ENCODE measurements around the gene LRRC3. TPM values are rescaled to one million over a fixed set of nuclear protein-coding genes. Genes with fewer than 3 reads are reported as not detected.

The LRRC3 gene
- total RNA-seq, 1 donor from 2014 or later: 4.0 TPM

- no peak for DNase-seq (ENCODE audit: extremely low spot score, unreplicated experiment)
- no peak for TF ChIP-seq CTCF (IDR thresholded peaks at IDR 0.05)
- Mint-ChIP-seq H3K9me3 (ENCODE audit: unreplicated experiment) (no peaks in the 10 kb centered on the region), H3K27me3 (ENCODE audit: unreplicated experiment) (peaks cover 8% of the 10 kb centered on the region), H3K4me1 (ENCODE audit: unreplicated experiment) (peaks cover 3% of the 10 kb centered on the region), H3K27ac (ENCODE audit: unreplicated experiment) (no peak overlapping the region), H3K36me3 (ENCODE audit: unreplicated experiment) (no peaks in the 10 kb centered on the region), H3K4me3 (ENCODE audit: unreplicated experiment) (no peak overlapping the region)
Measured at GRCh38 chr21:44505673-44506278, 50.5 kb downstream of the LRRC3 start.

- H3K27ac Mint-ChIP-seq (ENCODE audit: unreplicated experiment): no peak overlapping the region
- H3K36me3 Mint-ChIP-seq (ENCODE audit: unreplicated experiment): no peaks in the 10 kb centered on the region
- no peak overlapping the region for H3K4me3 Mint-ChIP-seq (ENCODE audit: unreplicated experiment)
- H3K4me1 Mint-ChIP-seq (ENCODE audit: unreplicated experiment): peaks cover 3% of the 10 kb centered on the region
- no peak for TF ChIP-seq CTCF (IDR thresholded peaks at IDR 0.05)
- no peaks in the 10 kb centered on the region for H3K9me3 Mint-ChIP-seq (ENCODE audit: unreplicated experiment)
- peaks cover 8% of the 10 kb centered on the region for H3K27me3 Mint-ChIP-seq (ENCODE audit: unreplicated experiment)
- no peak for DNase-seq (ENCODE audit: extremely low spot score, unreplicated experiment)
Measured at GRCh38 chr21:44506279-44507255, 51.3 kb downstream of the LRRC3 start.

DNA sequence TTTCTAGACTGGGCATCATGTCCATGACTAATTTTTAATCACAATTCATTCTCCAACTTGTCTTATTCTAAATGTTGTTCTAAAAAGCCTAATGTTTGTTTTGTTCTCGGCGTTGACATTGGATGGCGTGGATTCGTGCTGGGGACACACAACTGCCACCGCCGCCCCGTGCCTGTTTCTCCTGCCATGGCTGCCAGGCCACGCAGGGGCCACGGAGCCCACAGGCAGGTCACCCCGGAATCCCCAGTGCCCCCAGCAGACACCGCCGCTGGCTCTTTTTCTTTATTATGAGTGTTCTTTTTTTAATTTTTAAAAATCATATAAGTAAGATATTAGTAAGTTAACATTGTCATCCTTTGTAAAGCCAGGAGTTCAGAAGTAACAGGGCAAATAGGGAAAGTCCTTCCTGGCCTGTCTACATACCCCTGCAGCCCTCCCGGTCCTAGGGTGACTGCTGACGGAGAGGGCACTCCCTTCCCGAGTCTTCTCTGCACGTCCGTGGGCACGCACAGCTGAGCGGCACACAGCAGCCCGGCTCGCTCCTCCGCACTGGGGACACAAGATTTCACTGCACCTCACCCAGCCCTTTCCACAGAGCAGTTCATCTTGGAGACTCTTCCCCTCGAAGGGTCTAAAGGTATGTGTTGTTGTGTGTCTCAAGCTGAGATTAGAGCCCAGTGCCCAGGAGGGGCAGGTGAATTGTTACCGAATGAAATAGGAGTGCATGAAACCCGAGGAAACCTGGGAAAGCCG, 52.5 kb downstream of the LRRC3 start:
- Mint-ChIP-seq H3K27me3 (ENCODE audit: unreplicated experiment) (peaks cover 12% of the 10 kb centered on the region), H3K4me1 (ENCODE audit: unreplicated experiment) (peaks cover 3% of the 10 kb centered on the region), H3K36me3 (ENCODE audit: unreplicated experiment) (no peaks in the 10 kb centered on the region), H3K4me3 (ENCODE audit: unreplicated experiment) (no peak overlapping the region), H3K27ac (ENCODE audit: unreplicated experiment) (no peak overlapping the region), H3K9me3 (ENCODE audit: unreplicated experiment) (no peaks in the 10 kb centered on the region)
- no peak for DNase-seq (ENCODE audit: extremely low spot score, unreplicated experiment)
- TF ChIP-seq CTCF (IDR thresholded peaks at IDR 0.05): no peak

DNA sequence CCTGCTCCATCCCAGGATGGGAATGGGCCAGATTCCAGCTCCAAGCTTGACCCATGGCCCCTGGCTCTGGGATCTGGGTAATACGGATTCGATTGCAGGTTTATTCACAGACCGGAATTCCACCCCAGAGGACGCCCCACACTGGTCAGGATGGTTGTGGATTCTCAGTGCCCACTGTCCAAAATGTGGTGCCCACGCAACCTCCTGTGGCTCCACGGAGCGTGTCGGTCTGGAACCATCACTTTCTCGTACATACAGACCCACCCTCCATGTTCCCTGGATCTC, 53.1 kb downstream of the LRRC3 start:
- H3K4me3 Mint-ChIP-seq (ENCODE audit: unreplicated experiment): no peak overlapping the region
- no peak for DNase-seq (ENCODE audit: extremely low spot score, unreplicated experiment)
- TF ChIP-seq CTCF (IDR thresholded peaks at IDR 0.05): no peak
- H3K9me3 Mint-ChIP-seq (ENCODE audit: unreplicated experiment): no peaks in the 10 kb centered on the region
- H3K27me3 Mint-ChIP-seq (ENCODE audit: unreplicated experiment): peaks cover 12% of the 10 kb centered on the region
- H3K36me3 Mint-ChIP-seq (ENCODE audit: unreplicated experiment): no peaks in the 10 kb centered on the region
- no peak overlapping the region for H3K27ac Mint-ChIP-seq (ENCODE audit: unreplicated experiment)
- peaks cover 3% of the 10 kb centered on the region for H3K4me1 Mint-ChIP-seq (ENCODE audit: unreplicated experiment)
